CD8-positive, alpha-beta memory T cell (primary cell): ENCODE data around the gene MANBA. TPM values are rescaled to one million over a fixed set of nuclear protein-coding genes. Genes with fewer than 3 reads are reported as not detected.

ENCODE experiments used
- CTCF ChIA-PET: fragments of 350-600 bp; sonication (Branson Sonifier 250); formaldehyde crosslinking; loops from one replicate; lab custom pipeline; 2021; ENCODE audit warnings: antibody characterized with exemption; lab: Charles Lee
- POLR2A ChIA-PET: fragments of 350-600 bp; sonication (Branson Sonifier 250); formaldehyde crosslinking; loops from one replicate; lab custom pipeline; 2021; ENCODE audit warnings: antibody characterized with exemption; lab: Charles Lee
- DNase-seq, 5 donors: peaks; one replicate each; pipeline versions ENCODE4 v3.0.0 to v3.0.0-alpha.2; 2020 to 2022; ENCODE audit warnings: mixed read lengths in 1 of 5
- H3K27ac ChIP-seq: one replicate; pipeline ENCODE4 v1.7.0; 2013; ENCODE audit warnings: low read depth, mild to moderate bottlenecking, low read length, moderate library complexity
- H3K27me3 ChIP-seq: 2 replicates; pipeline ENCODE4 v1.7.0; 2013; ENCODE audit warnings: low read length, mild to moderate bottlenecking; ENCODE audit not compliant: insufficient read depth, poor library complexity, severe bottlenecking
- H3K36me3 ChIP-seq: 2 replicates; pipeline ENCODE4 v1.7.0; 2013; ENCODE audit warnings: mild to moderate bottlenecking, low read length, moderate library complexity; ENCODE audit not compliant: insufficient read depth
- H3K4me1 ChIP-seq: 2 replicates; pipeline ENCODE4 v1.7.0; 2013; ENCODE audit warnings: mild to moderate bottlenecking, low read length, moderate library complexity; ENCODE audit not compliant: insufficient read depth
- H3K4me3 ChIP-seq: 2 replicates; pipeline ENCODE4 v1.7.0; 2013; ENCODE audit warnings: mild to moderate bottlenecking, low read length
- H3K9me3 ChIP-seq: 2 replicates; pipeline ENCODE4 v1.7.0; 2013; ENCODE audit warnings: mild to moderate bottlenecking, low read length
- H3K27ac Mint-ChIP-seq, 8 donors: one replicate each; pipeline ENCODE4 v1.8.0; 2020 to 2021; ENCODE audit warnings: mixed read lengths in 8 of 8, mild to moderate bottlenecking in 6 of 8, inconsistent platforms in 3 of 8, moderate library complexity in 3 of 8
- H3K27me3 Mint-ChIP-seq, 2 donors: one replicate each; pipeline ENCODE4 v1.8.0; 2020 to 2021; ENCODE audit warnings: mixed read lengths in 2 of 2, mild to moderate bottlenecking in 1 of 2, moderate library complexity in 1 of 2
- H3K36me3 Mint-ChIP-seq, 3 donors: one replicate each; pipeline ENCODE4 v1.8.0; 2020 to 2021; ENCODE audit warnings: mixed read lengths in 3 of 3, inconsistent platforms in 1 of 3, mild to moderate bottlenecking in 1 of 3
- H3K4me1 Mint-ChIP-seq, 3 donors: one replicate each; pipeline ENCODE4 v1.8.0; 2020 to 2021; ENCODE audit warnings: mixed read lengths in 3 of 3, inconsistent platforms in 1 of 3, mild to moderate bottlenecking in 1 of 3
- H3K4me3 Mint-ChIP-seq, 7 donors: one replicate each; pipeline ENCODE4 v1.8.0; 2020 to 2021; ENCODE audit warnings: mixed read lengths in 7 of 7, mild to moderate bottlenecking in 6 of 7, moderate library complexity in 4 of 7, inconsistent platforms in 2 of 7
- H3K9me3 Mint-ChIP-seq, 5 donors: one replicate each; pipeline ENCODE4 v1.8.0; 2020 to 2022; ENCODE audit warnings: mixed read lengths in 5 of 5, mild to moderate bottlenecking in 3 of 5, moderate library complexity in 2 of 5, inconsistent platforms in 1 of 5
- polyA plus RNA-seq: library from polyadenylated mRNA; unstranded; fragments of 300-500 nt; fragmentation: Illumina TruSeq; gene quantifications from one replicate; pipeline ENCODE4 v1.2.3, GENCODE V29; 2021
- total RNA-seq, 2 experiments: library from RNA; stranded (reverse); gene quantifications; one replicate each; pipeline ENCODE4 v1.2.3, GENCODE V29; 2021

MANBA gene
- total and polyA plus RNA-seq, 3 experiments from 2014 or later: 9.1 to 16.5 (median 9.5) TPM

GRCh38 chr4:102685768-102686167, 75.0 kb downstream of the MANBA start:
- no peak overlapping the region for H3K4me3 ChIP-seq
- H3K36me3 ChIP-seq: peaks cover 6% of the 10 kb centered on the region
- no peaks in the 10 kb centered on the region for H3K27me3 Mint-ChIP-seq
- H3K9me3 ChIP-seq: no peaks in the 10 kb centered on the region
- H3K27ac ChIP-seq: no peak overlapping the region
- H3K36me3 Mint-ChIP-seq: peaks cover 11 to 17% (median 14%) of the 10 kb centered on the region in 3 donors
- H3K4me1 Mint-ChIP-seq: no peaks in the 10 kb centered on the region
- no peaks in the 10 kb centered on the region for H3K4me1 ChIP-seq
- CTCF ChIA-PET: no interaction called here
- DNase-seq: no peak
- no peaks in the 10 kb centered on the region for H3K9me3 Mint-ChIP-seq
- no peak overlapping the region for H3K4me3 Mint-ChIP-seq
- no peaks in the 10 kb centered on the region for H3K27me3 ChIP-seq
- POLR2A ChIA-PET: no interaction called here
- H3K27ac Mint-ChIP-seq: no peak overlapping the region

- no peak for DNase-seq
- no peaks in the 10 kb centered on the region for H3K27me3 ChIP-seq
- no peaks in the 10 kb centered on the region for H3K9me3 ChIP-seq
- no peaks in the 10 kb centered on the region for H3K4me1 ChIP-seq
- Mint-ChIP-seq H3K4me3 (no peak overlapping the region), H3K27me3 (no peaks in the 10 kb centered on the region), H3K9me3 (no peaks in the 10 kb centered on the region), H3K4me1 (no peaks in the 10 kb centered on the region), H3K36me3 (peaks cover 7 to 21% (median 14%) of the 10 kb centered on the region in 3 donors), H3K27ac (no peak overlapping the region)
- peaks cover 6% of the 10 kb centered on the region for H3K36me3 ChIP-seq
- ChIA-PET CTCF (no interaction called here), POLR2A (no interaction called here)
- H3K4me3 ChIP-seq: no peak overlapping the region
- H3K27ac ChIP-seq: no peak overlapping the region
Measured at GRCh38 chr4:102684610-102685052, 76.1 kb downstream of the MANBA start.

- no peak overlapping the region for H3K4me3 Mint-ChIP-seq
Measured at GRCh38 chr4:102683881-102684609, 76.7 kb downstream of the MANBA start.

GRCh38 chr4:102678695-102679335, 82.0 kb downstream of the MANBA start:
- Histone ChIP-seq H3K9me3 (no peaks in the 10 kb centered on the region), H3K4me1 (no peaks in the 10 kb centered on the region), H3K36me3 (peaks cover 6% of the 10 kb centered on the region), H3K27ac (no peak overlapping the region), H3K27me3 (no peaks in the 10 kb centered on the region), H3K4me3 (no peak overlapping the region)
- H3K4me1 Mint-ChIP-seq: peaks cover 2 to 12% (median 11%) of the 10 kb centered on the region in 3 donors
- peaks cover 7 to 41% (median 20%) of the 10 kb centered on the region in 3 donors for H3K36me3 Mint-ChIP-seq
- POLR2A ChIA-PET: no interaction called here
- CTCF ChIA-PET: no interaction called here
- H3K27ac Mint-ChIP-seq: no peak overlapping the region
- H3K9me3 Mint-ChIP-seq: no peaks in the 10 kb centered on the region
- H3K27me3 Mint-ChIP-seq: no peaks in the 10 kb centered on the region
- no peak for DNase-seq
- no peak overlapping the region for H3K4me3 Mint-ChIP-seq

More at GRCh38 chr4:102683881-102684609, 76.7 kb downstream of the MANBA start:
- no peak for DNase-seq
- peaks cover 6% of the 10 kb centered on the region for H3K36me3 ChIP-seq
- H3K27me3 ChIP-seq: no peaks in the 10 kb centered on the region
- ChIA-PET POLR2A (no interaction called here), CTCF (no interaction called here)
- no peak overlapping the region for H3K4me3 ChIP-seq
- H3K27ac ChIP-seq: no peak overlapping the region
- no peaks in the 10 kb centered on the region for H3K4me1 ChIP-seq
- no peaks in the 10 kb centered on the region for H3K9me3 ChIP-seq
- Mint-ChIP-seq H3K9me3 (no peaks in the 10 kb centered on the region), H3K36me3 (peaks cover 7 to 23% (median 14%) of the 10 kb centered on the region in 3 donors), H3K27me3 (no peaks in the 10 kb centered on the region), H3K4me1 (no peaks in the 10 kb centered on the region), H3K27ac (no peak overlapping the region)

- no peaks in the 10 kb centered on the region for H3K9me3 Mint-ChIP-seq
- ChIA-PET POLR2A (no interaction called here), CTCF (no interaction called here)
- H3K27ac Mint-ChIP-seq: peak overlapping the region in 1 of 8 donors; percentile 60
- peaks cover 7 to 44% (median 20%) of the 10 kb centered on the region in 3 donors for H3K36me3 Mint-ChIP-seq
- no peak overlapping the region for H3K4me3 Mint-ChIP-seq
- H3K27ac ChIP-seq: no peak overlapping the region
- no peaks in the 10 kb centered on the region for H3K27me3 Mint-ChIP-seq
- H3K27me3 ChIP-seq: no peaks in the 10 kb centered on the region
- no peak overlapping the region for H3K4me3 ChIP-seq
- H3K9me3 ChIP-seq: no peaks in the 10 kb centered on the region
- DNase-seq: no peak
- H3K4me1 Mint-ChIP-seq: peaks cover 2 to 16% (median 11%) of the 10 kb centered on the region in 3 donors
- H3K36me3 ChIP-seq: peaks cover 6% of the 10 kb centered on the region
- no peaks in the 10 kb centered on the region for H3K4me1 ChIP-seq
Measured at GRCh38 chr4:102678107-102678506, 82.7 kb downstream of the MANBA start.

GRCh38 chr4:102675141-102675540, 85.6 kb downstream of the MANBA start:
- no peaks in the 10 kb centered on the region for H3K4me1 ChIP-seq
- H3K9me3 ChIP-seq: no peaks in the 10 kb centered on the region
- H3K27me3 Mint-ChIP-seq: no peaks in the 10 kb centered on the region
- no peaks in the 10 kb centered on the region for H3K9me3 Mint-ChIP-seq
- H3K36me3 ChIP-seq: no peaks in the 10 kb centered on the region
- no peak for DNase-seq
- H3K4me3 ChIP-seq: no peak overlapping the region
- ChIA-PET CTCF (no interaction called here), POLR2A (no interaction called here)
- H3K27me3 ChIP-seq: no peaks in the 10 kb centered on the region
- no peak overlapping the region for H3K4me3 Mint-ChIP-seq
- peaks cover 2 to 42% (median 11%) of the 10 kb centered on the region in 3 donors for H3K36me3 Mint-ChIP-seq
- H3K27ac Mint-ChIP-seq: peak overlapping the region in 1 of 8 donors; percentile 57
- peaks cover 2 to 16% (median 11%) of the 10 kb centered on the region in 3 donors for H3K4me1 Mint-ChIP-seq
- H3K27ac ChIP-seq: no peak overlapping the region

GRCh38 chr4:102667001-102667400, 93.8 kb downstream of the MANBA start:
- Histone ChIP-seq H3K4me3 (no peak overlapping the region), H3K9me3 (no peaks in the 10 kb centered on the region), H3K27me3 (no peaks in the 10 kb centered on the region), H3K4me1 (no peaks in the 10 kb centered on the region), H3K27ac (no peak overlapping the region), H3K36me3 (no peaks in the 10 kb centered on the region)
- Mint-ChIP-seq H3K4me1 (no peaks in the 10 kb centered on the region), H3K36me3 (peaks cover 13 to 67% (median 39%) of the 10 kb centered on the region in 3 donors), H3K9me3 (no peaks in the 10 kb centered on the region), H3K27ac (no peak overlapping the region), H3K4me3 (no peak overlapping the region), H3K27me3 (no peaks in the 10 kb centered on the region)
- no peak for DNase-seq
- POLR2A ChIA-PET: no interaction called here
- CTCF ChIA-PET: no interaction called here

GRCh38 chr4:102665527-102665926, 95.2 kb downstream of the MANBA start:
- H3K36me3 Mint-ChIP-seq: peaks cover 13 to 65% (median 37%) of the 10 kb centered on the region in 3 donors
- H3K36me3 ChIP-seq: no peaks in the 10 kb centered on the region
- H3K27ac Mint-ChIP-seq: peak overlapping the region in 1 of 8 donors; percentile 8
- ChIA-PET POLR2A (no interaction called here), CTCF (no interaction called here)
- no peaks in the 10 kb centered on the region for H3K4me1 Mint-ChIP-seq
- no peaks in the 10 kb centered on the region for H3K27me3 ChIP-seq
- no peaks in the 10 kb centered on the region for H3K9me3 ChIP-seq
- no peaks in the 10 kb centered on the region for H3K9me3 Mint-ChIP-seq
- no peak overlapping the region for H3K4me3 Mint-ChIP-seq
- H3K4me1 ChIP-seq: no peaks in the 10 kb centered on the region
- no peak overlapping the region for H3K4me3 ChIP-seq
- no peak for DNase-seq
- H3K27ac ChIP-seq: no peak overlapping the region
- no peaks in the 10 kb centered on the region for H3K27me3 Mint-ChIP-seq
